Measurements from ENCODE around the gene POLR2B. TPM values are rescaled to one million over a fixed set of nuclear protein-coding genes. Genes with fewer than 3 reads are reported as not detected.
"Not testable (repeated sequence)": the region's sequence is repeated elsewhere in the genome, so short reads cannot be mapped to it uniquely, and the experiment has no call there.

Gene POLR2B
- total RNA-seq = 100 to 1,000 TPM; 115 to 135 TPM

GRCh38 chr4:56978750-56979303, at the start of gene POLR2B:
POLR2B (plus strand) TSS chr4:56978896; CDS start chr4:56978986, 90 bp downstream.
- Mint-ChIP-seq H3K27ac (peak within 1 kb of the TSS; percentile 98), H3K4me1 (ENCODE audit: low read depth) (peaks cover 64% of the 10 kb centered on the region), H3K4me3 (peak within 1 kb of the TSS; percentile 99), H3K27me3 (ENCODE audit: low read depth) (no peaks in the 10 kb centered on the region), H3K9me3 (peaks cover 0 to 2% of the 10 kb centered on the region in 2 donors), H3K36me3 (ENCODE audit: insufficient read depth in 2 of 2) (peaks cover 13 to 34% of the 10 kb centered on the region in 2 donors)
- DNase-seq = peak; percentile 94 to 95
- peak; percentile 56 to 57 for ATAC-seq (replicated peaks in 1 of 2)

GRCh38 chr4:56930638-56931037, 48.1 kb upstream of the POLR2B start:
- Mint-ChIP-seq H3K9me3 (no peaks in the 10 kb centered on the region), H3K27ac (no peak overlapping the region), H3K4me3 (no peak overlapping the region), H3K36me3 (ENCODE audit: insufficient read depth in 2 of 2) (peaks cover 9 to 31% of the 10 kb centered on the region in 2 donors), H3K27me3 (ENCODE audit: low read depth) (no peaks in the 10 kb centered on the region), H3K4me1 (ENCODE audit: low read depth) (peaks cover 15% of the 10 kb centered on the region)
- no peak for ATAC-seq (replicated peaks in 1 of 2)
- DNase-seq = no peak

DNA sequence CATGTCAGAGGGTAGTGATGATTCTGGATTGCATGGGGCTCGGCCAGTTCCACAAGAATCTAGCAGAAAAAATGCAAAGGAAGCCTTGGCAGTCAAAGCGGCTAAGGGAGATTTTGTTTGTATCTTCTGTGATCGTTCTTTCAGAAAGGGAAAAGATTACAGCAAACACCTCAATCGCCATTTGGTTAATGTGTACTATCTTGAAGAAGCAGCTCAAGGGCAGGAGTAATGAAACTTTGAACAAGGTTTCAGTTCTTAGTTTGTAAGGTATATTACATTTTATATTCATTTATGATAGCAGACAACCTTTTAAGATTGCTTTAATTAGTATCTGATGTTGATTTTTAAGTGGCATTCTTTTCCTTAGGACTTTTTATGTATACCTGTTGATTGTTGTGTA, 46.8 kb upstream of the POLR2B start:
- Mint-ChIP-seq H3K4me3 (no peak overlapping the region), H3K9me3 (no peaks in the 10 kb centered on the region), H3K36me3 (ENCODE audit: insufficient read depth in 2 of 2) (peaks cover 9 to 28% of the 10 kb centered on the region in 2 donors), H3K4me1 (ENCODE audit: low read depth) (peaks cover 15% of the 10 kb centered on the region), H3K27ac (no peak overlapping the region), H3K27me3 (ENCODE audit: low read depth) (no peaks in the 10 kb centered on the region)
- DNase-seq (no peak), ATAC-seq (replicated peaks in 1 of 2) (no peak)

- H3K9me3 Mint-ChIP-seq = no peaks in the 10 kb centered on the region
- DNase-seq (no peak), ATAC-seq (replicated peaks in 1 of 2) (no peak)
- no peak overlapping the region for H3K27ac Mint-ChIP-seq
- no peak overlapping the region for H3K4me3 Mint-ChIP-seq
- peaks cover 7 to 18% of the 10 kb centered on the region in 2 donors for H3K36me3 Mint-ChIP-seq (ENCODE audit: insufficient read depth in 2 of 2)
- H3K27me3 Mint-ChIP-seq (ENCODE audit: low read depth) = no peaks in the 10 kb centered on the region
- peaks cover 11% of the 10 kb centered on the region for H3K4me1 Mint-ChIP-seq (ENCODE audit: low read depth)
These were observed 41.4 kb upstream of the POLR2B start for GRCh38 chr4:56937262-56937661.

GRCh38 chr4:56939826-56940225, 38.9 kb upstream of the POLR2B start:
- peaks cover 10% of the 10 kb centered on the region for H3K4me1 Mint-ChIP-seq (ENCODE audit: low read depth)
- not testable (repeated sequence) for ATAC-seq (replicated peaks in 1 of 2); H3K4me3 Mint-ChIP-seq; H3K9me3 Mint-ChIP-seq; H3K27me3 Mint-ChIP-seq (ENCODE audit: low read depth); H3K27ac Mint-ChIP-seq; H3K36me3 Mint-ChIP-seq (ENCODE audit: insufficient read depth in 2 of 2); DNase-seq

GRCh38 chr4:56940403-56940802, 38.3 kb upstream of the POLR2B start:
- DNase-seq = no peak
- H3K36me3 Mint-ChIP-seq (ENCODE audit: insufficient read depth in 2 of 2) = peaks cover 7 to 9% of the 10 kb centered on the region in 2 donors
- H3K27me3 Mint-ChIP-seq (ENCODE audit: low read depth) = no peaks in the 10 kb centered on the region
- peaks cover 10% of the 10 kb centered on the region for H3K4me1 Mint-ChIP-seq (ENCODE audit: low read depth)
- ATAC-seq (replicated peaks in 1 of 2) = no peak
- no peak overlapping the region for H3K4me3 Mint-ChIP-seq
- no peak overlapping the region for H3K27ac Mint-ChIP-seq
- no peaks in the 10 kb centered on the region for H3K9me3 Mint-ChIP-seq

- peaks cover 10% of the 10 kb centered on the region for H3K4me1 Mint-ChIP-seq (ENCODE audit: low read depth)
- H3K27me3 Mint-ChIP-seq (ENCODE audit: low read depth) = no peaks in the 10 kb centered on the region
- ATAC-seq (replicated peaks in 1 of 2) (no peak), DNase-seq (no peak)
- H3K27ac Mint-ChIP-seq = peak overlapping the region; percentile 46
- H3K4me3 Mint-ChIP-seq = no peak overlapping the region
- peaks cover 7 to 9% of the 10 kb centered on the region in 2 donors for H3K36me3 Mint-ChIP-seq (ENCODE audit: insufficient read depth in 2 of 2)
- H3K9me3 Mint-ChIP-seq = no peaks in the 10 kb centered on the region
These were observed 37.7 kb upstream of the POLR2B start for GRCh38 chr4:56940971-56941370.

GRCh38 chr4:56941403-56941802, 37.3 kb upstream of the POLR2B start:
- H3K4me3 Mint-ChIP-seq = no peak overlapping the region

GRCh38 chr4:56953680-56954520, 24.8 kb upstream of the POLR2B start:
- ATAC-seq (replicated peaks in 1 of 2) (no peak), DNase-seq (no peak)
- H3K9me3 Mint-ChIP-seq = no peaks in the 10 kb centered on the region
- no peak overlapping the region for H3K27ac Mint-ChIP-seq
- no peaks in the 10 kb centered on the region for H3K4me1 Mint-ChIP-seq (ENCODE audit: low read depth)
- H3K4me3 Mint-ChIP-seq = no peak overlapping the region
- H3K27me3 Mint-ChIP-seq (ENCODE audit: low read depth) = no peaks in the 10 kb centered on the region
- no peaks in the 10 kb centered on the region for H3K36me3 Mint-ChIP-seq (ENCODE audit: insufficient read depth in 2 of 2)

More at GRCh38 chr4:56941403-56941802, 37.3 kb upstream of the POLR2B start:
- no peaks in the 10 kb centered on the region for H3K9me3 Mint-ChIP-seq
- ATAC-seq (replicated peaks in 1 of 2) = no peak
- peaks cover 10% of the 10 kb centered on the region for H3K4me1 Mint-ChIP-seq (ENCODE audit: low read depth)
- no peak for DNase-seq
- no peaks in the 10 kb centered on the region for H3K27me3 Mint-ChIP-seq (ENCODE audit: low read depth)
- H3K27ac Mint-ChIP-seq = peak overlapping the region; percentile 46
- peaks cover 7 to 9% of the 10 kb centered on the region in 2 donors for H3K36me3 Mint-ChIP-seq (ENCODE audit: insufficient read depth in 2 of 2)

GRCh38 chr4:56958111-56958517, 20.6 kb upstream of the POLR2B start:
- Mint-ChIP-seq H3K27ac (peak overlapping the region; percentile 61), H3K36me3 (ENCODE audit: insufficient read depth in 2 of 2) (peaks cover 2 to 7% of the 10 kb centered on the region in 2 donors), H3K4me3 (no peak overlapping the region), H3K4me1 (ENCODE audit: low read depth) (peaks cover 10% of the 10 kb centered on the region), H3K9me3 (no peaks in the 10 kb centered on the region), H3K27me3 (ENCODE audit: low read depth) (no peaks in the 10 kb centered on the region)
- ATAC-seq (replicated peaks in 1 of 2) = no peak
- DNase-seq = no peak

- no peaks in the 10 kb centered on the region for H3K27me3 Mint-ChIP-seq (ENCODE audit: low read depth)
- ATAC-seq (replicated peaks in 1 of 2) (no peak), DNase-seq (no peak)
- H3K36me3 Mint-ChIP-seq (ENCODE audit: insufficient read depth in 2 of 2) = peaks cover 2 to 10% of the 10 kb centered on the region in 2 donors
- no peak overlapping the region for H3K4me3 Mint-ChIP-seq
- H3K4me1 Mint-ChIP-seq (ENCODE audit: low read depth) = peaks cover 10% of the 10 kb centered on the region
- H3K27ac Mint-ChIP-seq = no peak overlapping the region
- no peaks in the 10 kb centered on the region for H3K9me3 Mint-ChIP-seq
These were observed 19.6 kb upstream of the POLR2B start for GRCh38 chr4:56959100-56959499.

DNA sequence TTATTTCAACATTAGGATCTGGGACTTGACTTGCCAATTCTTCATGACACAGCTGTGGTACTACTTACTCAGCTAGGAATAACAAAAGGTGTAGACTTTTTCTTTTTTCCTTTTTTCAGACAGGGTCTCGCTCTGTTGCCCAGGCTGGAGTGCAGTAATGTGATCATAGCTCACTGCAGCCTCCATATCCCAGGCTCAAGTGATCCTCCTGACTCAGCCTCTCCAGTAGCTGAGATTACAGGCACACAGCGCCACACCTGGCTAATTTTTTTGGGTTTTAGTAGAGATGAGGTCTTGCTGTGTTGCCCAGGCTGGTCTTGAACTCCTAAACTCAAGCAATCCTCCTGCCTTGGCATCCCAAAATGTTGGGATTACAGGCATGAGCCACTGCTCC, 17.6 kb upstream of the POLR2B start:
- peaks cover 7 to 16% of the 10 kb centered on the region in 2 donors for H3K36me3 Mint-ChIP-seq (ENCODE audit: insufficient read depth in 2 of 2)
- H3K9me3 Mint-ChIP-seq = no peaks in the 10 kb centered on the region
- peaks cover 10% of the 10 kb centered on the region for H3K4me1 Mint-ChIP-seq (ENCODE audit: low read depth)
- H3K27me3 Mint-ChIP-seq (ENCODE audit: low read depth) = no peaks in the 10 kb centered on the region
- no peak for DNase-seq
- H3K27ac Mint-ChIP-seq = no peak overlapping the region
- no peak for ATAC-seq (replicated peaks in 1 of 2)
- no peak overlapping the region for H3K4me3 Mint-ChIP-seq

GRCh38 chr4:56971383-56971782, 7.3 kb upstream of the POLR2B start:
- DNase-seq = no peak
- Mint-ChIP-seq H3K27me3 (ENCODE audit: low read depth) (no peaks in the 10 kb centered on the region), H3K4me3 (peak overlapping the region in 1 of 2 donors; percentile 71), H3K9me3 (peaks cover 3% of the 10 kb centered on the region in 2 donors), H3K36me3 (ENCODE audit: insufficient read depth in 2 of 2) (peaks cover 25 to 62% of the 10 kb centered on the region in 2 donors), H3K4me1 (ENCODE audit: low read depth) (peaks cover 53% of the 10 kb centered on the region), H3K27ac (peak overlapping the region; percentile 94)
- ATAC-seq (replicated peaks in 1 of 2) = no peak

Measured in activated T-cell treated with anti-CD3 and anti-CD28 coated beads, Interleukin-2, amount 50 U/mL, for 72 hours (primary cell).